Fibroblast of lung (primary cell): ENCODE results near the gene MSN. TPM values are rescaled to one million over a fixed set of nuclear protein-coding genes. Genes with fewer than 3 reads are reported as not detected.
A peak's percentile ranks its signal among the peaks of the same experiment; 100 is the strongest.

Experiments
- DNase-seq, 2 donors: peaks; one replicate each; pipeline versions ENCODE4 v3.0.0 to v3.0.0-alpha.2; 2010; ENCODE audit warnings: low read depth in 2 of 2
- H2AFZ ChIP-seq: 2 replicates; pipeline ENCODE4 v1.5.1; 2012; ENCODE audit warnings: low read length, control low read depth, inconsistent platforms
- H3K27ac ChIP-seq: 2 replicates; pipeline ENCODE4 v1.5.1; 2011; ENCODE audit warnings: low read length, control low read depth; ENCODE audit not compliant: insufficient read depth
- H3K27me3 ChIP-seq: 2 replicates; pipeline ENCODE4 v1.5.1; 2011; ENCODE audit warnings: mild to moderate bottlenecking, low read length; ENCODE audit not compliant: control insufficient read depth, insufficient read depth
- H3K36me3 ChIP-seq: 2 replicates; pipeline ENCODE4 v1.5.1; 2011; ENCODE audit warnings: low read length; ENCODE audit not compliant: control insufficient read depth, insufficient read depth
- H3K4me1 ChIP-seq: 2 replicates; pipeline ENCODE4 v1.5.1; 2011; ENCODE audit warnings: low read length; ENCODE audit not compliant: control insufficient read depth, insufficient read depth; ENCODE audit errors: extremely low read depth
- H3K4me2 ChIP-seq: 2 replicates; pipeline ENCODE4 v1.5.1; 2011; ENCODE audit warnings: low read length, control low read depth; ENCODE audit not compliant: insufficient read depth; ENCODE audit errors: extremely low read depth
- H3K4me3 ChIP-seq, 4 experiments: fragments of 200-600 bp in 1 of 4; sonication (generic) in 1 of 4; replicated peaks in 1 of 4; 2 replicates each; pipeline ENCODE4 v1.5.1; 2011 to 2016; ENCODE audit warnings: low read length in 4 of 4, low read depth in 3 of 4, mild to moderate bottlenecking in 3 of 4, control low read depth in 2 of 4, inconsistent platforms in 1 of 4, mixed read lengths in 1 of 4; ENCODE audit not compliant: insufficient read depth in 1 of 4; ENCODE audit errors: control extremely low read depth in 1 of 4
- H3K79me2 ChIP-seq: 2 replicates; pipeline ENCODE4 v1.5.1; 2012; ENCODE audit warnings: mild to moderate bottlenecking, low read length, inconsistent platforms; ENCODE audit not compliant: control insufficient read depth, insufficient read depth
- H3K9ac ChIP-seq: 2 replicates; pipeline ENCODE4 v1.5.1; 2011; ENCODE audit warnings: mild to moderate bottlenecking, low read length, control low read depth; ENCODE audit not compliant: insufficient read depth
- H3K9me3 ChIP-seq: 2 replicates; pipeline ENCODE4 v1.5.1; 2012; ENCODE audit warnings: low read depth, low read length; ENCODE audit not compliant: control insufficient read depth, insufficient read depth
- H4K20me1 ChIP-seq: 2 replicates; pipeline ENCODE4 v1.5.1; 2011; ENCODE audit warnings: low read length; ENCODE audit not compliant: control insufficient read depth, insufficient read depth; ENCODE audit errors: extremely low read depth
- CTCF ChIP-seq, 2 donors: IDR thresholded peaks in 1 of 2; conservative IDR thresholded peaks in 1 of 2; 1 replicate in 1 of 2; 2 replicates in 1 of 2; pipeline ENCODE4 v1.5.1; 2011 to 2012; ENCODE audit warnings: low read length in 2 of 2, control low read depth in 1 of 2, inconsistent platforms in 1 of 2, low read depth in 1 of 2, mild to moderate bottlenecking in 1 of 2
- EZH2 ChIP-seq: IDR thresholded peaks from 2 replicates; pipeline ENCODE4 v1.5.1; 2012; ENCODE audit warnings: low read length, control low read depth, mild to moderate bottlenecking; ENCODE audit errors: missing control alignments
- polyA plus RNA-seq, 2 donors: library from polyadenylated mRNA; depleted of rRNA in 1 of 2; stranded (reverse) in 1 of 2; unstranded in 1 of 2; fragments of >200 nt; gene quantifications; 2 replicates each; pipeline ENCODE4 v1.2.1, GENCODE V29; 2011 to 2012; ENCODE audit warnings: missing spikeins in 1 of 2
- total RNA-seq: library from RNA; depleted of rRNA; stranded (reverse); fragments of >200 nt; gene quantifications from 2 replicates; pipeline ENCODE4 v1.2.1, GENCODE V29; 2014

MSN gene
- total and polyA plus RNA-seq, 2 donors (not counting 1 experiment from before 2014, with no cell fraction given): 148 to 488 TPM

GRCh38 chrX:65706041-65706828, 38.8 kb downstream of the MSN start:
- H4K20me1 ChIP-seq: peaks cover 2% of the 10 kb centered on the region
- H3K27ac ChIP-seq: peak overlapping the region; percentile 85
- H3K4me1 ChIP-seq: peaks cover 20% of the 10 kb centered on the region
- peaks cover 2% of the 10 kb centered on the region for H3K36me3 ChIP-seq
- H3K4me2 ChIP-seq: peak overlapping the region; percentile 45
- TF ChIP-seq CTCF (conservative IDR thresholded peaks at IDR 0.05 in 1 of 2, IDR thresholded peaks at IDR 0.05 in 1 of 2; ENCODE audit: low read depth in 1 of 2, low read length in 2 of 2) (no peak), EZH2 (no peak)
- peak; percentile 80 to 81 for DNase-seq
- H3K9ac ChIP-seq: no peak overlapping the region
- no peaks in the 10 kb centered on the region for H3K9me3 ChIP-seq
- H2AFZ ChIP-seq: no peak overlapping the region
- peaks cover 65% of the 10 kb centered on the region for H3K79me2 ChIP-seq
- no peak overlapping the region for H3K4me3 ChIP-seq
- H3K27me3 ChIP-seq: no peaks in the 10 kb centered on the region

- no peaks in the 10 kb centered on the region for H3K9me3 ChIP-seq
- TF ChIP-seq CTCF (conservative IDR thresholded peaks at IDR 0.05 in 1 of 2, IDR thresholded peaks at IDR 0.05 in 1 of 2; ENCODE audit: low read depth in 1 of 2, low read length in 2 of 2) (no peak), EZH2 (no peak)
- H3K36me3 ChIP-seq: peaks cover 2% of the 10 kb centered on the region
- H3K4me1 ChIP-seq: peaks cover 20% of the 10 kb centered on the region
- H3K9ac ChIP-seq: no peak overlapping the region
- H3K27ac ChIP-seq: peak overlapping the region; percentile 85
- H3K4me3 ChIP-seq: no peak overlapping the region
- no peak overlapping the region for H2AFZ ChIP-seq
- H3K4me2 ChIP-seq: peak overlapping the region; percentile 45
- H3K79me2 ChIP-seq: peaks cover 66% of the 10 kb centered on the region
- no peak for DNase-seq
- H4K20me1 ChIP-seq: peaks cover 2% of the 10 kb centered on the region
- no peaks in the 10 kb centered on the region for H3K27me3 ChIP-seq
These were observed 39.7 kb downstream of the MSN start for GRCh38 chrX:65707151-65707550.

- H3K4me1 ChIP-seq: no peaks in the 10 kb centered on the region
- peaks cover 2% of the 10 kb centered on the region for H4K20me1 ChIP-seq
- no peak overlapping the region for H3K27ac ChIP-seq
- DNase-seq: peak in 1 of 2 donors; percentile 27
- peaks cover 84% of the 10 kb centered on the region for H3K79me2 ChIP-seq
- H3K4me2 ChIP-seq: no peak overlapping the region
- H3K36me3 ChIP-seq: peaks cover 2% of the 10 kb centered on the region
- no peak overlapping the region for H3K4me3 ChIP-seq
- TF ChIP-seq EZH2 (no peak), CTCF (conservative IDR thresholded peaks at IDR 0.05 in 1 of 2, IDR thresholded peaks at IDR 0.05 in 1 of 2; ENCODE audit: low read depth in 1 of 2, low read length in 2 of 2) (no peak)
- no peaks in the 10 kb centered on the region for H3K27me3 ChIP-seq
- no peak overlapping the region for H2AFZ ChIP-seq
- no peak overlapping the region for H3K9ac ChIP-seq
- H3K9me3 ChIP-seq: no peaks in the 10 kb centered on the region
These were observed 44.8 kb downstream of the MSN start for GRCh38 chrX:65712005-65712806.
